Stimulated activated CD4-positive, alpha-beta T cell treated with anti-CD3 and anti-CD28 coated beads, Interleukin-12 subunit alpha, Interleukin-12 subunit beta, amount 100 ng/mL, for 24 hours (primary cell): ENCODE data around the gene DDX54.
"Not testable (repeated sequence)": the region's sequence is repeated elsewhere in the genome, so short reads cannot be mapped to it uniquely, and the experiment has no call there.

Experiments used
- DNase-seq, 2 experiments: peaks; one replicate each; pipeline ENCODE4 v3.0.0-alpha.2; 2020; ENCODE audit warnings: low read depth in 2 of 2

DDX54 gene

GRCh38 chr12:113216027-113216426 is 30.7 kb upstream of the DDX54 start:
- no peak for DNase-seq

- DNase-seq = no peak
Observed at GRCh38 chr12:113214895-113215400, 29.7 kb upstream of the DDX54 start.

- DNase-seq = no peak
Observed at GRCh38 chr12:113211160-113211559, 25.9 kb upstream of the DDX54 start.

GRCh38 chr12:113208041-113208934 is 23.0 kb upstream of the DDX54 start:
- DNase-seq = peak in 1 of 2 experiments; percentile 50

- DNase-seq = no peak
Observed at GRCh38 chr12:113207613-113208040, 22.3 kb upstream of the DDX54 start.

- not testable (repeated sequence) for DNase-seq
Observed at GRCh38 chr12:113206802-113207201, 21.5 kb upstream of the DDX54 start.

- no peak for DNase-seq
Observed at GRCh38 chr12:113204804-113205203, 19.5 kb upstream of the DDX54 start.

GRCh38 chr12:113203852-113204760 is 18.8 kb upstream of the DDX54 start:
- DNase-seq = no peak

- no peak for DNase-seq
Observed at GRCh38 chr12:113202300-113203075, 17.2 kb upstream of the DDX54 start.

- no peak for DNase-seq
Observed at GRCh38 chr12:113201187-113202177, 16.2 kb upstream of the DDX54 start.

- no peak for DNase-seq
Observed at GRCh38 chr12:113200021-113200797, 14.9 kb upstream of the DDX54 start.

- DNase-seq = no peak
Observed at GRCh38 chr12:113198296-113198695, 13.0 kb upstream of the DDX54 start.

- no peak for DNase-seq
Observed at GRCh38 chr12:113197518-113198077, 12.3 kb upstream of the DDX54 start.

- peak in 1 of 2 experiments; percentile 40 for DNase-seq
Observed at GRCh38 chr12:113196990-113197389, 11.7 kb upstream of the DDX54 start.

- no peak for DNase-seq
Observed at GRCh38 chr12:113196582-113196981, 11.3 kb upstream of the DDX54 start.

- no peak for DNase-seq
Observed at GRCh38 chr12:113195598-113195997, 10.3 kb upstream of the DDX54 start.

- DNase-seq = no peak
Observed at GRCh38 chr12:113194971-113195391, 9.7 kb upstream of the DDX54 start.

GRCh38 chr12:113191227-113191626 is 5.9 kb upstream of the DDX54 start:
- no peak for DNase-seq

GRCh38 chr12:113190761-113191160 is 5.5 kb upstream of the DDX54 start:
- DNase-seq = no peak
